Measurements from ENCODE around the gene TAF5. TPM values are rescaled to one million over a fixed set of nuclear protein-coding genes. Genes with fewer than 3 reads are reported as not detected.
"Not testable (repeated sequence)": the region's sequence is repeated elsewhere in the genome, so short reads cannot be mapped to it uniquely, and the experiment has no call there.

The TAF5 gene
- total RNA-seq, 1 donor from 2014 or later, result 14.3 TPM

DNA sequence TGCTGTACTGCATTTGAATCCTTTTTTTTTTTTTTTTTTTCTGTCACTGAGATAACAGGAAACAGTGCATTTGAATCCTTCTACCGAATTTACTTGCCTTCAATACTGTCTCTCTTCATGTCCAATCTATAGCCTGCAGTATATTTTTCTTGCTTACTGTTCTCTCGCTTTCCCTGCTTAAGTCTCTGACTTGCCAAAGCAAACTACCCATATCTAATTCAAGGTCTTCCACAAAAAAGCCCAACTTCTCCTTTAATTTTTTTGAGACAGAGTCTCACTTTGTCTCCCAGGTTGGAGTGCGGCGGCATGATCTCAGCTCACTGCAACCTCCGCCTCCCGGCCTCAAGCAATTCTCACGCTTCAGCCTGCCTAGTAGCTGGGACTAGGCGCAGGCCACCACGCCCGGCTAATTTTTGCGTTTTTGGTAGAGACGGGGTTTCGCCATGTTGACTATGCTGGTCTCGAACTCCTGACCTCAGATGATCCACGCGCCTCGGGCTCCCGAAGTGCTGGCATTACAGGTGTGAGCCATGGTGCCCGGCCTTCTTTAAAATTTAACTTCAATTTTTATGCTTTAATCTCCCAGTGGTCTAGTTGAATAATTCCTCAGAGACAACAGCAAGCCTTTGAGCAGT is 29.5 kb downstream of the TAF5 start:
- DNase-seq (ENCODE audit: low spot score in 2 of 2) (no peak), FAIRE-seq (no peak)

DNA sequence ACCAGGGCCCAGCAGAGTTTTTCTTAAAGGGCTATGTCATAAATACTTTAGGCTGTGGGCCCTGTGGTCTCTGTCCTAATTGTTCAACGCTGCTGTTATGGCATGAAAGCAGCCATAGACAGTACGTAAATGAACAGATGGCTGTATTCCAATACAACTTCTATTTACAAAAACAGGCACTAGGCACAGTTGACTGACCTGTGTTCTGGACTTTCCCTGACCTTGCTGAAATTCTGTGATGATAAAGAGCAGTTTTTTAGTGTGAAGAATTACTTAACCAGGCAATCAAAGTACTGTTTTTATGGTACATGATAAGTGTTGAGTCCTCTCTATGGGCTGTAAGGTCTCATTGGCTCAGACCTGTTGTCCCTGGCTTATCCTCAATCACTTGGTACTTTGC is 45.8 kb downstream of the TAF5 start:
- FAIRE-seq (no peak), DNase-seq (ENCODE audit: low spot score in 2 of 2) (no peak)

DNA sequence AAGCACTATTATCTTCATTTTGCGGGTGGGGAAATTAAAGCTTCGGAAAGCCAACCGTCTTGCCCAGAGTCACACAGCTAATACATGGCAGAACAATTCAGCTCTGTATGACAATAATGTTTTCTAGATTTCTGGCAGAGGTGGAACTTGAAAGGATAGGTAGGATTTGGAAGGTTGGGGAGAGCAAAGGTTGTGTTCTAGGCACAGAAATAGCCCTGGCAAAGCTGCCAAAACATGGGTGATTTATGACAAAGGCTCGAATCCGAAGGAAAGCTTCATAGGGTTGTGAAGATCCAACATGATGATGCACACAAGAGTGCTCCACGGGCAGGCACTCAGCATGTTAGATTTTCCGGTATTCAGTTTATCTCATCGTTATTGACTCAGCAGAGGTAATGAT is 47.8 kb downstream of the TAF5 start:
- DNase-seq (ENCODE audit: low spot score in 2 of 2), result no peak
- FAIRE-seq, result no peak

DNA sequence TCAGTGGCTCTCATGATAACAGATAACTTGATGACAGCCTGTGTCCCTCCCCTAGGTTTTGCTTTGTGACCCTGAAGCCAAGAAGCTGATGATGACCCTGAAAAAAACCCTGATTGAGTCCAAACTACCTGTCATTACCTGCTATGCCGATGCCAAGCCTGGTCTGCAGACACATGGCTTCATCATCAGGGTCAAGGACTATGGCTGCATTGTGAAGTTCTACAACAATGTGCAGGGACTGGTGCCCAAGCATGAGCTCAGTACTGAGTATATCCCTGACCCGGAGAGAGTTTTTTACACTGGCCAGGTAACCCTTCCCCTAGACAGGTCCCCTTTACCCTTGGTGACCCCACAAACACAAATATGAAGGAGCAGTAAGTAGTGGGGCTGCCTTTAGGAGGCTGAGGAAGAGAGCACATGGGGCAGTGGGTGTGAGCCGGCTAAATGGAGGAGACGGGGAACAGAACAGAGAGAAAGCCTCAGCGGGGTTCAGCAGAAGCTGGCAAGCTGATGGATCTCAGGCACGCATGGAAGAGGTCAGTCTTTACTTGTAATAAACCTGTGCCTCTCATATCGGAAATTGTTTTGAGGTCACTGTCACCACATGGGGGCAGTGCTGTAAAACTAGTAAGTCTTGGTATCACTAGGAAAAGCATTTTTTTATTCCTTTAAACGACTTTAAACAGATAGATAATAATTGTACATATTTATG is 48.8 kb downstream of the TAF5 start:
- FAIRE-seq, result no peak
- peak in 1 of 2 donors; percentile 38 for DNase-seq (ENCODE audit: low spot score in 2 of 2)

DNA sequence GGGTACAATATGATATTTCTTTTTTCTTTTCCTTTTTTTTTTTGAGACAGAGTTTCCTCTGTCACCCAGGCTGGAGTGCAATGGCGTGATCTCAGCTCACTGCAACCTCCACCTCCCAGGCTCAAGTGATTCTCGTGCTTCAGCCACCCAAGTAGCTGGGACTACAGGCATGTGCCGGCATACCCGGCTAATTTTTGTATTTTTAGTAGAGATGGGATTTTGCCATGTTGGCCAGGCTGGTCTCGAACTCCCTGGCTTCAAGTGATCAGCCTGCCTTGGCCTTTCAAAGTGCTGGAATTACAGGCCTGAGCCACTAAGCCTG is 49.3 kb downstream of the TAF5 start:
- DNase-seq (ENCODE audit: low spot score in 2 of 2); FAIRE-seq: not testable (repeated sequence)

DNA sequence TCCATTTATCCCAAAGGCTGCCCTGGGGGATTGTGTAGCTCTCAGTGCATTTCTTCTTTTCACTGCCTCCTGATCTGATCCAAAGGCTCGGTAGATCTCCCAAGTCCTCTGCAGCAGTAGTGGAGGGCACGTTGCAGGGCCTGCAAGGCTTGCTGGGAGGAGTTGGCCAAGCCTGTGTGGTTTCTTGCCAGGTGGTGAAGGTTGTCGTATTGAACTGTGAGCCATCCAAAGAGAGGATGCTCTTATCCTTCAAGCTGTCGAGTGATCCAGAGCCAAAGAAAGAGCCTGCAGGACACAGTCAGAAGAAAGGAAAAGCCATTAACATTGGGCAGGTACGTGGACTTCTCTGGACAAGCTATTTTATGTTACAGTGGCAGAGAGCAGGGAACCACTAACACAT is 49.8 kb downstream of the TAF5 start:
- no peak for DNase-seq (ENCODE audit: low spot score in 2 of 2)
- no peak for FAIRE-seq

DNA sequence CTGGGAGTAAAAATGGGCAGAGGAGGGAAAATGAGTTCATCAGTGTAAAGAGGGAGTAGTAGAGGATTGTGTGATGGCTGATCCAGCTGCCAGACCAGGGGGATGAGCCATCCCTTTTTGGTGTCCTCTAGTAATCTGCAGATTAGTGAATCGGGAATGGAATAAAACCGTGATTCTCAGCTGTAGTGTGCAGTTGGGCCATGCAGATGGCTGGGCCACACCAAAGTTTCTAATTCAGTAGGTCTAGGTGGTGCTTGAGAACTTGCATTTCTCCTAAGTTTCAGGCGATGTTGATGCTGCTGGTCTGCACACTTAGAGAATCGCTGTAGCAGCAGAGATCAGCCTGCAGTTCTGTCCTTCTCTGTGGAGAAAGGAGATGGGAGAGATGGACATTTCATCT is 51.3 kb downstream of the TAF5 start:
- DNase-seq (ENCODE audit: low spot score in 2 of 2), result no peak
- FAIRE-seq, result no peak

DNA sequence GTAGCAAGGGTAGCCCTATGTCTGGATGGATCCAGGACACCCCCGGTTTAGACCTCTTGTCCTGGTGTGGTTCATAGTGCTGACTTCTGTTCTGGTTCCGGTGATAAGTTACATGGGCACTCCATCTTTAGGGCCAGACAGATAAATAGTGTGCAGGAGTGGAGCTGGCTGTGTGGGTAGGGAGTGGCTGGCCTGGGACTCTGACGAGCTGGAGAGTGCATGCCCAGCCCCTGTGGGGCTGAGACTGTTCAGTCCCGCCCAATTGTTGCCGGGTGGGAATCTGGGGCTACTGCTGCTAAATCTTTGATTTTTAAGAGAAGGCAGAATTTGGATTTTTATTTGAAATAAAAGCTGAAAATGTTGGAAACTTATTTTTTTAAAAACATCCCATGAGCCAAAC is 56.0 kb downstream of the TAF5 start:
- FAIRE-seq (no peak), DNase-seq (ENCODE audit: low spot score in 2 of 2) (no peak)

DNA sequence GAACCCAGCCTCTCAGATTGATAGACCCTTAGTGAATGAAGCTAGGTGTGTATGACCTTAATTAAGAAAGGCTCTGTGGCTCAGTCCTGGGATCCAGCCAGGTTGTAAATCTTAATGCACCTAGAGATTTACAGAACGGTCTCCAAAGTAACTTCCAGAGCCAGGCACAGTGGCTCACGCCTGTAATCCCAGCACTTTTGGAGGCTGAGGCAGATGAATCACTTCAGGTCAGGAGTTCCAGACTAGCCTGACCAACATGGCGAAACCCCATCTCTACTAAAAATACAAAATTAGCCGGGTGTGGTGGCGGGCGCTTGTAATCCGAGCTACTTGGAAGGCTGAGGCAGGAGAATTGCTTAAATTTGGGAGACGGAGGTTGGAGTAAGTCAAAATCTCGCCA is 60.1 kb downstream of the TAF5 start:
- no peak for FAIRE-seq
- DNase-seq (ENCODE audit: low spot score in 2 of 2), result no peak

DNA sequence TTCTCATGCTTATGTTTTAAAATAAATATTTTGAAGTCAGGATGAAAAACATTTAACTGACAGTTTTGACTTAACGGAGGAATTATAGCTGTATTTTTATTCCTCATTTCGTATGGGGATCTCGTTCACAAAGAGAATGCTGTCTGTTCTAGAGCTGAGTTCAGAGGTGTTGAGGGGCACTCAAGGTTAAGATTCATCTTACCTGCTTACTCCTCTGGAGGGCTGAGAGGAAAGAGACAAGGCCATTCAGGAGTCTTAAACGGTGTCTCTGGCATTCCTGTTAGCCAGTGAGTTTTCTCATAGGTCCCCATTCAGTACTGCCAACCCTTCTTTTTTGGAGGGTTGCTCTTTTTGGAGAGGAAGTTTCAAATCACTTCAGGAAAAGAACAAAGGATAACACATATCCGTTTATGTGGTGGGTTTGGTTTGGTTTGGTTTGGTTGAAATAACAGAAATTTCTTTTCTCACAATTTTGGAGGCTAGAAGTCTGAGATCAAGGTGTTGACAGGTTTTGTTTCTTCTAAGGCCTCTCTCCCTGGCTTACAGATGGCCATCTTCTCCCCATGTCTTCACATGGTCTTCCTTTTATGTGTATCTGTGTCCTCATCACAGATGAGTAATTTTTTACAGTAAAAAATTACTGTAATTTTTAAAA is 61.3 kb downstream of the TAF5 start:
- DNase-seq (ENCODE audit: low spot score in 2 of 2) (no peak), FAIRE-seq (no peak)

DNA sequence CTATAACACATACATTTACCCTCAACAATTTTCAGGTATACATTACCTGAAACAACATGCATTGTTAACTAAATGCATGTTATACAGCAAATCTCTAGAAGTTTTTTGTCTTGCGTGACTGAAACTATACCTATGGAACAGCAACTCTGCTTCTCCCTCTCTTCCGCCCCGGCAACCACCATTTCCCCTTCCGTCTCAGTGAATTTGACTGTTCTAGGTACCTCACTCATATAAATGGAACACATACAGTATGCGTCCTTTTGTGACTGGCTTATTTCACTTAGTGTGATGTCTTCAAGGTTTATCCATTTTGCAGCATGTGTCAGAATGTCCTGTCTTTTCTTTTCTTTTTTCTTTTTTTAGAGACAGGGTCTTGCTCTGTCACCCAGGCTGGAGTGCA is 61.9 kb downstream of the TAF5 start:
- DNase-seq (ENCODE audit: low spot score in 2 of 2) (no peak), FAIRE-seq (no peak)

DNA sequence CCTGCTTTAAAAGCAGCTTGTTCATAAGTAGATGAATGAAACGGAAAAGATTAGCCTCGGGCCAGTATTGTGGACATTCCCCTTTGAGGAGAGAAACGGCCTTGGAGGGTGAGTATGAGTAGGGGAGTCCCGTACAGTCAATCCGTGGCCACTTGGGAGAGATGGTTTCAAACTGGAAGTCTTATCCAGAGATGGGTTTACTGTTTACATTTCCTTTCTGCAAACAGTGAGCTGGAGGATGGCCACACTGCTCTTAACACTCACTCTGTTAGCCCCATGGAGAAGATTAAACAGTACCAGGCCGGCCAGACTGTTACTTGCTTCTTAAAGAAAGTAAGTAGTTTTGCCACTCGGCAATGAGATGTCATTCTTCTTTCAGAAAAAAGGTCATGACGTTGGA is 64.1 kb downstream of the TAF5 start:
- FAIRE-seq (no peak), DNase-seq (ENCODE audit: low spot score in 2 of 2) (no peak)

DNA sequence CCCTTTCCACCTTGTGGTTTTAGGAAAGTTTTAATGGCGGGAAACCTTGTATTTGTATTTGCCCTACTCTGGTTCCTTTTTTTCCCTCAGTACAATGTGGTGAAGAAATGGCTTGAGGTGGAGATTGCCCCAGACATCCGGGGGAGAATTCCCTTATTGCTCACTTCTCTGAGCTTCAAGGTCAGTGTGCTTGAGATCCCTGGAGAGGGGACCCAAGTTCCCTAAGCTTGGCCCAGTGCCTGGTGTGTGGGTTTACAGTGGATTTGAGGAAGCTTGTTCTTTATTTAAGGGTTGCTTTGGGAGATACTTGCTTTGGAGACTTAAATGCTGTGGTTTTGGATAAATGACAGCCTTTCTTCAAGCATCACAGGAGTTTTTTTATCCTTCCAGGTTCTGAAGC is 66.1 kb downstream of the TAF5 start:
- no peak for FAIRE-seq
- DNase-seq (ENCODE audit: low spot score in 2 of 2), result no peak

Other genes starting within 250 kb of the TAF5 start
- gene NT5C2, start 174.7 kb upstream of the TAF5 start, total RNA-seq, result 86.4 TPM
- not detected for gene RPEL1, start 122.1 kb upstream of the TAF5 start, total RNA-seq
- gene INA, start 90.8 kb upstream of the TAF5 start, total RNA-seq, result 138 TPM
- 11.0 TPM for gene PCGF6, start 16.8 kb upstream of the TAF5 start, total RNA-seq
- gene ATP5MK, start 28.5 kb downstream of the TAF5 start, total RNA-seq, result 181 TPM
- gene PDCD11, start 28.6 kb downstream of the TAF5 start, total RNA-seq, result 23.6 TPM
- 1.6 TPM for gene CALHM2, start 84.4 kb downstream of the TAF5 start, total RNA-seq
- not detected for gene CALHM1, start 90.9 kb downstream of the TAF5 start, total RNA-seq
- not detected for gene CALHM3, start 111.3 kb downstream of the TAF5 start, total RNA-seq
- gene NEURL1, start 125.7 kb downstream of the TAF5 start, total RNA-seq, result 25.7 TPM

Data from frontal cortex (tissue), 4 donors.